Caco-2 (cell line): ENCODE measurements around the gene TSFM. TPM values are rescaled to one million over a fixed set of nuclear protein-coding genes. Genes with fewer than 3 reads are reported as not detected.

Experiments used
- BruUV-seq: library from RNA; stranded (reverse); fragments of 400-500 nt; replicated peaks from 2 replicates; lab custom pipeline; 2021; lab: Mats Ljungman, UMichigan
- CTCF ChIA-PET: fragments of 300-600 bp; sonication (Branson Sonifier 250); formaldehyde crosslinking; loops from one replicate; lab custom pipeline; 2022; ENCODE audit warnings: antibody characterized with exemption; lab: Charles Lee
- POLR2A ChIA-PET: fragments of 300-600 bp; sonication (Branson Sonifier 250); formaldehyde crosslinking; loops from one replicate; lab custom pipeline; 2022; ENCODE audit warnings: antibody characterized with exemption; lab: Charles Lee
- DNase-seq, 2 experiments: peaks; one replicate each; pipeline versions ENCODE4 v3.0.0 to v3.0.0-alpha.2; 2020 to 2022
- H3K27me3 ChIP-seq: replicated peaks from 2 replicates; pipeline ENCODE4 v1.6.0; 2011; ENCODE audit warnings: low read length; ENCODE audit not compliant: control insufficient read depth, insufficient read depth
- H3K36me3 ChIP-seq: 2 replicates; pipeline ENCODE4 v1.5.1; 2011; ENCODE audit warnings: low read length; ENCODE audit not compliant: control insufficient read depth, insufficient read depth
- H3K4me1 ChIP-seq: fragments of 250-450 bp; sonication (Bioruptor Pico); 2 replicates; pipeline ENCODE4 v1.5.1; 2020; ENCODE audit warnings: mild to moderate bottlenecking
- H3K4me3 ChIP-seq: 2 replicates; pipeline ENCODE4 v1.5.1; 2011; ENCODE audit warnings: low read depth, mild to moderate bottlenecking, control low read depth, low read length
- H3K9me3 ChIP-seq: fragments of 250-450 bp; sonication (Bioruptor Pico); 2 replicates; pipeline ENCODE4 v1.5.1; 2020; ENCODE audit warnings: mild to moderate bottlenecking, moderate library complexity
- H3K27ac Mint-ChIP-seq: one replicate; pipeline ENCODE4 v1.8.0; 2022; ENCODE audit warnings: mixed read lengths; ENCODE audit not compliant: unreplicated experiment
- H3K27me3 Mint-ChIP-seq: one replicate; pipeline ENCODE4 v1.8.0; 2022; ENCODE audit warnings: mixed read lengths; ENCODE audit not compliant: insufficient read depth, unreplicated experiment
- H3K36me3 Mint-ChIP-seq: one replicate; pipeline ENCODE4 v1.8.0; 2022; ENCODE audit warnings: mild to moderate bottlenecking, mixed read lengths; ENCODE audit not compliant: insufficient read depth, unreplicated experiment
- H3K4me1 Mint-ChIP-seq: one replicate; pipeline ENCODE4 v1.8.0; 2022; ENCODE audit warnings: low read depth, mixed read lengths; ENCODE audit not compliant: unreplicated experiment
- H3K4me3 Mint-ChIP-seq: one replicate; pipeline ENCODE4 v1.8.0; 2022; ENCODE audit warnings: mild to moderate bottlenecking, moderate library complexity, mixed read lengths; ENCODE audit not compliant: unreplicated experiment
- H3K9me3 Mint-ChIP-seq: one replicate; pipeline ENCODE4 v1.8.0; 2022; ENCODE audit warnings: mixed read lengths; ENCODE audit not compliant: unreplicated experiment
- CTCF ChIP-seq, 2 experiments: fragments of 200-600 bp in 1 of 2; IDR thresholded peaks; 1 replicate in 1 of 2; 2 replicates in 1 of 2; pipeline versions ENCODE4 v1.5.1 to v1.8.0; 2011 to 2022; ENCODE audit warnings: antibody characterized with exemption in 1 of 2, control low read depth in 1 of 2, inconsistent platforms in 1 of 2, low read depth in 1 of 2, low read length in 1 of 2, mild to moderate bottlenecking in 1 of 2, moderate library complexity in 1 of 2; ENCODE audit not compliant: insufficient read depth in 1 of 2, severe bottlenecking in 1 of 2, unreplicated experiment in 1 of 2
- intact Hi-C: fragments of 100-400 bp; cut with micrococcal nuclease; formaldehyde crosslinking; loops from one replicate; pipeline ENCODE4 v1.10.0; 2022; ENCODE audit not compliant: unreplicated experiment
- total RNA-seq: library from RNA; stranded (reverse); gene quantifications from 2 replicates; pipeline ENCODE4 v1.2.3, GENCODE V29; 2022

TSFM gene
- total RNA-seq, 1 experiment from 2014 or later, result 57.5 TPM

GRCh38 chr12:57808351-57808750, 25.8 kb downstream of the TSFM start:
- no peak overlapping the region for H3K27ac Mint-ChIP-seq
- no TSS peak for BruUV-seq
- no peaks in the 10 kb centered on the region for H3K4me1 ChIP-seq
- H3K9me3 Mint-ChIP-seq, result no peaks in the 10 kb centered on the region
- H3K27me3 Mint-ChIP-seq, result no peaks in the 10 kb centered on the region
- no peak for DNase-seq
- no peak overlapping the region for H3K4me3 ChIP-seq
- H3K9me3 ChIP-seq, result no peaks in the 10 kb centered on the region
- TF ChIP-seq CTCF (IDR thresholded peaks at IDR 0.05; ENCODE audit: insufficient read depth in 1 of 2, low read depth in 1 of 2, low read length in 1 of 2, severe bottlenecking in 1 of 2, unreplicated experiment in 1 of 2), result no peak
- no peaks in the 10 kb centered on the region for H3K4me1 Mint-ChIP-seq
- POLR2A ChIA-PET, result interaction anchor here (0.7 kb wide), 1 partner anchor 90 kb away, joined by 3 read pairs; no protein-coding TSS in a partner anchor
- H3K36me3 ChIP-seq, result no peaks in the 10 kb centered on the region
- peaks cover 6% of the 10 kb centered on the region for H3K36me3 Mint-ChIP-seq
- H3K4me3 Mint-ChIP-seq, result no peak overlapping the region
- H3K27me3 ChIP-seq, result no peaks in the 10 kb centered on the region
- CTCF ChIA-PET, result no interaction called here
- intact Hi-C loops, result no loop called here

- POLR2A ChIA-PET, result no interaction called here
- no peaks in the 10 kb centered on the region for H3K9me3 Mint-ChIP-seq
- no peaks in the 10 kb centered on the region for H3K4me1 Mint-ChIP-seq
- Histone ChIP-seq H3K36me3 (no peaks in the 10 kb centered on the region), H3K27me3 (no peaks in the 10 kb centered on the region), H3K4me3 (no peak overlapping the region), H3K4me1 (no peaks in the 10 kb centered on the region), H3K9me3 (no peaks in the 10 kb centered on the region)
- intact Hi-C loops, result no loop called here
- TF ChIP-seq CTCF (IDR thresholded peaks at IDR 0.05; ENCODE audit: insufficient read depth in 1 of 2, low read depth in 1 of 2, low read length in 1 of 2, severe bottlenecking in 1 of 2, unreplicated experiment in 1 of 2), result no peak
- no peak overlapping the region for H3K4me3 Mint-ChIP-seq
- CTCF ChIA-PET, result no interaction called here
- no peak for DNase-seq
- no peaks in the 10 kb centered on the region for H3K27me3 Mint-ChIP-seq
- peaks cover 6% of the 10 kb centered on the region for H3K36me3 Mint-ChIP-seq
- BruUV-seq, result no TSS peak
- no peak overlapping the region for H3K27ac Mint-ChIP-seq
Measured at GRCh38 chr12:57809425-57809824, 26.8 kb downstream of the TSFM start.

GRCh38 chr12:57810450-57810849, 27.9 kb downstream of the TSFM start:
- intact Hi-C loops, result no loop called here
- H3K27ac Mint-ChIP-seq, result no peak overlapping the region
- ChIA-PET CTCF (no interaction called here), POLR2A (no interaction called here)
- H3K27me3 Mint-ChIP-seq, result no peaks in the 10 kb centered on the region
- H3K36me3 ChIP-seq, result no peaks in the 10 kb centered on the region
- no peaks in the 10 kb centered on the region for H3K9me3 Mint-ChIP-seq
- DNase-seq, result no peak
- no peak for TF ChIP-seq CTCF (IDR thresholded peaks at IDR 0.05; ENCODE audit: insufficient read depth in 1 of 2, low read depth in 1 of 2, low read length in 1 of 2, severe bottlenecking in 1 of 2, unreplicated experiment in 1 of 2)
- H3K4me1 ChIP-seq, result no peaks in the 10 kb centered on the region
- BruUV-seq, result no TSS peak
- no peak overlapping the region for H3K4me3 ChIP-seq
- H3K36me3 Mint-ChIP-seq, result peaks cover 6% of the 10 kb centered on the region
- no peaks in the 10 kb centered on the region for H3K27me3 ChIP-seq
- H3K4me3 Mint-ChIP-seq, result no peak overlapping the region
- no peaks in the 10 kb centered on the region for H3K4me1 Mint-ChIP-seq
- H3K9me3 ChIP-seq, result no peaks in the 10 kb centered on the region
